K562 (cell line): ENCODE data around the gene EEA1. TPM values are rescaled to one million over a fixed set of nuclear protein-coding genes. Genes with fewer than 3 reads are reported as not detected.

Experiments
- ARID3B ChIP-seq: fragments of 250-450 bp; sonication (Bioruptor Pico); IDR thresholded peaks from 2 replicates; pipeline ENCODE4 v1.4.0; 2020; ENCODE audit warnings: borderline replicate concordance
- CLOCK ChIP-seq: fragments of 250-450 bp; sonication (Bioruptor Pico); IDR thresholded peaks from 2 replicates; pipeline ENCODE4 v1.4.0; 2020; ENCODE audit warnings: mild to moderate bottlenecking, moderate library complexity, borderline replicate concordance
- ESRRB ChIP-seq: fragments of 250-450 bp; sonication (Bioruptor Pico); IDR thresholded peaks from 2 replicates; pipeline ENCODE4 v1.5.0; 2020; ENCODE audit warnings: mild to moderate bottlenecking, moderate library complexity, borderline replicate concordance
- GTF2F1 ChIP-seq: IDR thresholded peaks from 2 replicates; pipeline ENCODE4 v1.6.1; 2011; ENCODE audit warnings: low read depth, low read length, improper control_type of control experiment
- RAD21 ChIP-seq, 2 experiments: fragments of 250-450 bp in 1 of 2; fragments of 450-650 bp in 1 of 2; sonication (Bioruptor Pico) in 1 of 2; formaldehyde crosslinking in 1 of 2; IDR thresholded peaks in 1 of 2; conservative IDR thresholded peaks in 1 of 2; 2 replicates each; pipeline versions ENCODE4 v1.4.0 to v1.8.0; 2020 to 2022; ENCODE audit warnings: mild to moderate bottlenecking in 2 of 2, moderate library complexity in 1 of 2
- SIX5 ChIP-seq, 2 experiments: IDR thresholded peaks; 2 replicates each; pipeline ENCODE4 v1.6.1; 2011; ENCODE audit warnings: low read length in 2 of 2, borderline replicate concordance in 1 of 2, low read depth in 1 of 2, mild to moderate bottlenecking in 1 of 2, moderate library complexity in 1 of 2; ENCODE audit not compliant: insufficient read depth in 1 of 2
- ZBTB2 ChIP-seq: fragments of 450-650 bp; IDR thresholded peaks from 2 replicates; pipeline ENCODE4 v1.6.1; 2016; ENCODE audit warnings: antibody characterized with exemption
- ZNF609 ChIP-seq: sonication (generic); formaldehyde crosslinking; IDR thresholded peaks from 2 replicates; pipeline ENCODE4 v1.8.1; 2023; ENCODE audit warnings: missing genetic modification reagents, mild to moderate bottlenecking, borderline replicate concordance
- ZNF655 ChIP-seq: fragments of 250-450 bp; sonication (Bioruptor Pico); IDR thresholded peaks from 2 replicates; pipeline ENCODE4 v1.5.0; 2021
- ZNF740 ChIP-seq, 3 experiments: fragments of 200-800 bp in 1 of 3; sonication (Bioruptor generic) in 1 of 3; sonication (generic) in 1 of 3; formaldehyde crosslinking in 1 of 3; IDR thresholded peaks; 2 replicates each; pipeline versions ENCODE4 v1.6.1 to v1.8.0; 2016 to 2022; ENCODE audit warnings: mild to moderate bottlenecking in 2 of 3, missing compliant biosample characterization in 2 of 3, missing genetic modification characterization in 2 of 3, missing genetic modification reagents in 1 of 3
- polyA plus RNA-seq, 8 experiments: library from polyadenylated mRNA; depleted of rRNA in 4 of 8; stranded (reverse) in 5 of 8; unstranded in 3 of 8; fragments of >200 nt; fragmentation: Nextera tagmentation in 2 of 8; fragmentation: Illumina TruSeq in 1 of 8; extraction: Ambion mirVana in 2 of 8; extraction: Trizol in 1 of 8; gene quantifications; 2 replicates each; pipeline versions ENCODE4 v1.2.1 to v1.2.3, GENCODE V29; 2011 to 2014; ENCODE audit warnings: inconsistent platforms in 1 of 8, missing spikeins in 1 of 8
- total RNA-seq, 7 experiments: library from RNA; depleted of rRNA in 6 of 7; stranded (reverse); fragments of >200 nt in 6 of 7; fragmentation: Illumina TruSeq in 2 of 7; extraction: Trizol in 2 of 7; gene quantifications; 2 replicates each; pipeline versions ENCODE4 v1.2.1 to v1.2.3, GENCODE V29; 2011 to 2021; ENCODE audit warnings: low replicate concordance in 1 of 7

EEA1 gene
- total and polyA plus RNA-seq, 9 of the 15 experiments (the other 6 are each of a cell fraction or from before 2014, with no cell fraction given): 3.5 to 17.1 (median 7.5) TPM

GRCh38 chr12:92928962-92929915 is at the start of gene EEA1 (continued):
- TF ChIP-seq SIX5 (IDR thresholded peaks at IDR 0.05; ENCODE audit: borderline replicate concordance in 1 of 2, insufficient read depth in 1 of 2, low read depth in 1 of 2, low read length in 2 of 2) (no peak), RAD21 (CRISPR knock-in tag; conservative IDR thresholded peaks at IDR 0.05 in 1 of 2, IDR thresholded peaks at IDR 0.05 in 1 of 2) (peak; percentile 20 to 30; a peak in 3 of 4 replicates), CLOCK (CRISPR knock-in tag) (no peak), ZNF655 (CRISPR knock-in tag) (no peak), ZNF609 (CRISPR knock-in tag) (peak; percentile 81; the same call in 1 of the 2 replicates), ARID3B (CRISPR knock-in tag) (no peak), GTF2F1 (no peak), ZNF740 (CRISPR knock-in tag; IDR thresholded peaks at IDR 0.05) (no peak), ZNF740 (tag; IDR thresholded peaks at IDR 0.05) (no peak), ESRRB (CRISPR knock-in tag) (no peak), ZBTB2 (no peak)
